ENCODE data around the gene ALCAM.
A peak's percentile ranks its signal among the peaks of the same experiment; 100 is the strongest.

Gene ALCAM

DNA sequence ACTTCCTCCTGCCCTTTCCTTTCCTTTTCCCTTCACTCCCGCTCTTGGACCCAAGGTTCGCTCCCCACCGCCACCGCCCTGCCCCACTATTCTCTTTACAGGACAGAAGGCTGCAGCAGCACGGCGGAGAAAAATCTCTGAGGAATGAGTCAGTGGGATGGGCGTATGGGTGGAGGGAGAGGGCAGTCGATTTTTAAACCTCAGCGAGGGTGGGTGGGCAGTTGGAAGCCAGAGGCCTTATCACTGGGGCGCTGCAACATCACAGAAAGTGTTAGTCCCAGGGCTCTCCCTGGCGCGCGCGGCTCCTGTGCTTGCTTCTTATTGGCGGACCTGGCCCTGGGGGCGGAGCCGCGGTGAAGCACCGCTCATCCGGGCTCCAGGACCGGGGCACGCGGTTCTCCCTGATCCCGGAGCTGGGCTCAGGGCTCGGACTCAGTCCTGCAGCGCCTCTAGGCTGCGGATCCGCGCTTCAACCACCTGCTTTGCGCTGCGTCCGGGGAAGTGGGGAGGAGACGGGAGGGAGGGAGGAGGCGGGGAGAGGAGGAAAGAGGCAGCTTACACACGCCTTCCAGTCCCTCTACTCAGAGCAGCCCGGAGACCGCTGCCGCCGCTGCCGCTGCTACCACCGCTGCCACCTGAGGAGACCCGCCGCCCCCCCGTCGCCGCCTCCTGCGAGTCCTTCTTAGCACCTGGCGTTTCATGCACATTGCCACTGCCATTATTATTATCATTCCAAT, at the start of gene ALCAM:
ALCAM (plus strand) TSS at position 584 of the 737 bp plus-strand sequence.
- DNase-seq (ENCODE audit: low read depth, low spot score), result peak; percentile 62

DNA sequence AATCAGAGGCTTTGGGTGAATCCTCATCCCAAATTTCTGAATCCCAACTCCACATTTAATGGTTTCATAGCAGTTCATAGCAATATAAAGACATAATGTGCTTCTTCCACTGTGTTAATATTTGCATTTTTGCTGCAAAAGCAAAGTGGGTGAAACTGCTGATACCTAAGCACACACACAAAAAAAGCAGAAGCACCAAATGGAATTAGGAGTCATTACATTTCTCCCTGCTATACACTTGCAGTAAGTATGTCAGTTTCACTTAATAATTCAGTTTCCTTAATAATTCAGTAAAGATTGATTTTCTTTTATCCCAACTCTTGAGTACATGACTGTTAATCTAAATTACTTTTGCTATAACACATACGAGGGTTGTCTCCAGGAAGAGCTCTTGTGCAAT, 48.9 kb upstream of the ALCAM start:
- no peak for DNase-seq (ENCODE audit: low read depth, low spot score)

DNA sequence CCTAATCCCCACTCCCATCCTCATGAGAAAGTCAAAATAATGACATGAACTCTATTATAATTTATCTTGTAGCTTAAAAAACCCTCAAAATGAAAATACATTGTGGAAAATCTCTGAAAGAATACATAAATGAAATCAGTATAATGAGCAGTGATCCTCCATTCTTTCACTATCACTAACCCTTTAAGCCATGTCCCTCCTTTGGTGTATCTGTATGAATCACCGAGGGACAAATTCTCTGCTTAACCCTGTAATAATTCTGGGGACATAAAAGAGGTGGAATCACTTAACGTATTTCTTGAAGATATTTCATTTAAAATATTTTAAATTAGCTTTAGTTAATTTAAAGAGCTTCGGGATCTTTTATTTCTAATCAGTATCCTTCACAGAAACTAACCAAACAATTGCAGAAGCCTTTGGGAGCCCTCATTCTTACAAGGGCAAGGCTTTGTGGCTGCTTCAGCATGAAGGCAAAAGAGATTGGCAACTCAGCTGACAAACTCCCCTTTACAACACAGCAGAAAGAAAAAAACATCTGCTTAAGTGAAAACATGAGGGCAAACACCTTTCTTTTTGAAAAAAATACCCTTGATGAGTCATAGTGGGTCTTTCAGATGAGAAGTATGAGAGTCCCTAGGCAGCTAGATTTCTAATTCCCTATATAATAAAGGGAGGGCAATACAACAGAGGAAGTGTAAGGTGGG, 44.0 kb upstream of the ALCAM start:
- DNase-seq (ENCODE audit: low read depth, low spot score), result no peak

DNA sequence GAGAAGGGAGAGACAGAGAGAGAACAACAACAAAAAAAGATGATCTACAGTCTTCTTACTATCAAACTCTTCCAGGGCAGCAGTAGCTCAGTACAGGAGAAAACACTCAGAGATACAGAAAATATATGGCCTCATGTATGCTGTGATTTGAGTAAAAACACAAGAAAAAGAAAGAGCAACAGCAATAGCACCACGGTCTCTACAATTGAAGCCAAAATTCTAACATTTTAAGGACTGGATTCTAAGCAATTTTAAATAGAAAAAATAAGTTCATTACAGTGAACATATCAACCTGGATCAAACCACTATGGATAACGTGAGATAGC, 43.5 kb upstream of the ALCAM start:
- no peak for DNase-seq (ENCODE audit: low read depth, low spot score)

DNA sequence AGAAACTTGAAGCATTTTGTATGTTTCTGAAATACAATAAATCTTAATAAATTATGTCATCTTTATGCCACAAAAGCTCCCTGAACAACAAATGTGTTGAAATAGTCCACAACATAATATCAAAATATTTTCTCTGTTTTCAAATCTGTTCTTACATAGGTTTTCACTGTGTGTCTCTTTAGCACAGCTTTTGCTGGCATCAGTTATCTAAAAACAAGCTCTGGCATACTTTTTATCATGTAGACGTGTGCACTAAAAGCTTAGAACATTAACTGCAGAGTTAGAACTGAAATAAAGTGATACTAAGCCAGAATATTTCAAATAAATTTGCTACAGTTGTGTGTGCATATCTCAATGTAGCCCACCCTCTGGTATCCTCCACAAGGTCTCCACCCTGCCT, 41.8 kb upstream of the ALCAM start:
- DNase-seq (ENCODE audit: low read depth, low spot score), result no peak

DNA sequence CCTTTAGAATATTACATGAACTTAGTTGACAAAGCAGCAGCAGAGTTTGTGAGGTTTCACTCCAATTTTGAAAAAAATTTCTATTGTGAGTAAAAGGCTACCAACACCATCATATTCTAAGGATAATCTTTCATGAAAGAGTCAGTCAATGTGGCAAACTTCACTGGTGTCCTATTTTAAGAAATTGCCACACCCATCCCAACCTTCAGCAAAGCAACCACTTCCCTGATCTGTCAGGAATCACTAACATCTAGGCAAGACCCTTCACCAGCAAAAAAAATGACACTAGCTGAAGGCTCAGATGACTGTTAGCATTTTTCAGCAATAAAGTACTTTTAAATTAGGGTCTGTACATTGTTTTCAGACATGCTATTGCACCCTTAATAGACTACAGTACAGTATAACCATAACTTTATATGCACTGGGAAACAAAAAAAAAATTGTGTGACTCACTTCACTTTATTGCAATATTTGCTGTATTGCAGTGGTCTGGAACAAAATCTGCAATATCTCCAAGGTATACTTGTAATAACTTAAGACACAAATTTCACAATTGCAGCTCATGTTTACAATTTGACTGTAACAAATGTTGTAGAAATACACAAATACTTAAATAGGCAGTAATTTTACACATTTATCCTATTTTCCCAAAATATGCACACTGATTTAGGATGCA, 38.9 kb upstream of the ALCAM start:
- no peak for DNase-seq (ENCODE audit: low read depth, low spot score)

DNA sequence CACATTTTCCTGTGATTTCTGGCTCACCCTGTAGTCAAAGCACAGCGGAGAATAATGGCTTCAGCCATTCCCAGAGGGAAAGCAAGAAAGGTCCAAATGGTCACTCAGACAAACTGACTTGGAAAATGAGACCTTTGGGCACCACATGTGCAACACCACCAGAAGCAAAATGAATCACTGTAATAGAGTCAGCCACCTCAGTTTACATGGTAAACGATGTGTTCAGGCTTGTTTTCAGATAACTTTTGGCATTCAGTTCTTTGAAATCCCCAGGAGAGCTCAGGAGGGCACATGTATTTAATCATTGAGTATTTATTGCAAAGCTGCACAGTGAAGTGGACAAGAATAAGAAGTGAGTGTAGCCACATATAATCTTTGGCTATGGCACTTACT, 38.4 kb upstream of the ALCAM start:
- no peak for DNase-seq (ENCODE audit: low read depth, low spot score)

DNA sequence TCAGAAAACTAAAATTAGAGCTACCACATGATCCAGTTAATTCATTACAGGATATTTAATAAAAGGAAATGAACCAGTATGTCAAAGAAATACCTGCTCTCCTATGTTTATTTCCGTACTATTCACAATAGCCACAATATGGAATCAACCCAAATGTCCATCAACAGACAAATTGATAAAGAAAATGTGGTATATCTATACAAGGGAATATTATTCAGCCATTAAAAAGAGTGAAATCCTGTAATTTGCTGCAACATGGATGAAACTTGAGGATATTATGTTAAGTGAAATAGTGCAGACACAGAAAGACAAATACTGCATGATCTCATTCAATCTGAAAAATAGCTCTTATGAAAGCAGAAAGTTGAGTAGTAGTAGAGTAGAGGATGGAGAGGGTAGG, 33.7 kb upstream of the ALCAM start:
- no peak for DNase-seq (ENCODE audit: low read depth, low spot score)

DNA sequence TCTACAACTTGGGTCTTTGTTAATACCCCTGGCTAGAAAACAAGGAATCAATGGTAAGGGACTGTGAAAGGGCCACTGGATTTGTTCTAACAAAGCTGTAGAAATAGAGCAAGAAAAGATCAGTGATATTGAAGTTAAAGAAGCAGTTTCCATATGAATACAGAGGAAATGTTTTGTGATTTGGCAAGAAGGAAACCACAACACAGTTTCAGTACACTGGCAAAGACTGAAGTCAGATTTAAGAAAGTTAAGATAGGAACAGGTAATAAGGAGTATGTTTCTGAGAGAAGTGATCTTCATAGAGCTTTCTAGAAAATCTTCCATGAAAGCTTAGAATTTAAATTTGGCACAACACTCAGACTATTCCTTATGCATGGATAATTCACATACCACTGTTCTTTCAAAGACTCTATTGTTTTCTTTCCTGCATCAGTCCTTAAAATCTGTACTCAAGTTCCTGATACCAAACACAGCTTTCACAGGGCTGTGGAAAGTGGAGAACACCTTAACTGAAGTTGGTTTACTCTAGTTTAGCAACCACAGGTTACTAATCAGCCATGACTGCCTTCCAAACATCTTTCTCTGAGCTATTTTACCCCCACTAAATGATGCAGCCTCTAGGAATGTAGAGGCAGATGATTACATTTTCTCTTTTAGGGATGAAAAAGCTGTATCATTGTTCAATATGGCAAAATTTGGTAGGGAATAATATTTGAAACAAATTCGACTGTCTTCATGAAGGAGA, 32.4 kb upstream of the ALCAM start:
- DNase-seq (ENCODE audit: low read depth, low spot score), result no peak

DNA sequence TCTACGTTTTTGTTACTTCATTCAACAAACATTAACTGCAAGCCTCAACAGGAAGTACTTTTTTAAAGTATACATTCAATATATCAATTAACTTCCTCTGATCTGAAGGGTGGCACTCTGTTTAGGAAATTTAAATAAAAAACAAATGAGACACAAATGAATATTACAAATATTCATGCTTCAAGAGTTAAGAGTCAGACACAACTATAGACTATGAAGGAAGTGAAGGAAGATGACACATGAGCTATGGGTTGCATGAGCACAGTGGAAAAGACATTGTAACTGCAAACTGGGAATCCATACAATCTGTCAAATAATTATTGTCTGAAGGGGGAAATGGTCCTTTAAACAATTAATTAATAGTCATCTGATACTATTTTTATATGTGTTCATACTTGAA, 26.8 kb upstream of the ALCAM start:
- DNase-seq (ENCODE audit: low read depth, low spot score), result no peak

DNA sequence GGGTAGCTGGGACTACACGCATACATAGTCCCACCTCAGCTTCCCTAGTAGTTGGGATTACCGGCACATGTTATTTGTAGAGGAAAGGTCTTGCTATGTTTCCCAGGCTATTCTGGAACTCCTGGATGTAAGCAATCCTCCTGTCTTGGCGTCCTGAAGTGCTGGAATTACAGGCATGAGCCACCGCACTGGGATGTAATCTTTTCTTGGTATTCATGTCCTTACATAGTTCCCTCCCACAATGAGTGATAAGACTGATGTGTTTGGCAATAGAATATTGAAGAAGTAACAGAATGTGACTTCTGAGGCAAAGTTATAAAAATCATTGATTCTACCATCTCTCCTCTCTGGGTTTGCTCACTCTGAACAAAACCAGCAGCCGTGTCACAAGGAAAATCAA, 22.7 kb upstream of the ALCAM start:
- DNase-seq (ENCODE audit: low read depth, low spot score), result no peak

DNA sequence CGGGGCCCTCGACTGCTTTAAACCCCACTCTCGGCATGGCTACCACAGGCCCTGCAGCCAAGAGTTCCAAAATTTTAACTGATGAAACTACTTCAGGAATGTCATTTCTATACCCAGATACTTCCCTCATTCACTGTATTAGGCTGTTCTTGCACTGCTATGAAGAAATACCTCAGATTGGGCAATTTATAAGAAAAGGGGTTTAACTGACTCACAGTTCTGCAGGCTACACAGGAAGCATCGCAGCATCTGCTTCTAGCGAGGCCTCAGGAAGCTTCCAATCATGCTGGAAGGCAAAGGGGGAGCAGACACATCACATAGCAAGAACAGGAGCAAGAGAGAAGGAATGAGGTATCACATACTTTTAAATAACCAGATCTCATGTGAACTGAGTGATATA, 21.6 kb upstream of the ALCAM start:
- no peak for DNase-seq (ENCODE audit: low read depth, low spot score)

DNA sequence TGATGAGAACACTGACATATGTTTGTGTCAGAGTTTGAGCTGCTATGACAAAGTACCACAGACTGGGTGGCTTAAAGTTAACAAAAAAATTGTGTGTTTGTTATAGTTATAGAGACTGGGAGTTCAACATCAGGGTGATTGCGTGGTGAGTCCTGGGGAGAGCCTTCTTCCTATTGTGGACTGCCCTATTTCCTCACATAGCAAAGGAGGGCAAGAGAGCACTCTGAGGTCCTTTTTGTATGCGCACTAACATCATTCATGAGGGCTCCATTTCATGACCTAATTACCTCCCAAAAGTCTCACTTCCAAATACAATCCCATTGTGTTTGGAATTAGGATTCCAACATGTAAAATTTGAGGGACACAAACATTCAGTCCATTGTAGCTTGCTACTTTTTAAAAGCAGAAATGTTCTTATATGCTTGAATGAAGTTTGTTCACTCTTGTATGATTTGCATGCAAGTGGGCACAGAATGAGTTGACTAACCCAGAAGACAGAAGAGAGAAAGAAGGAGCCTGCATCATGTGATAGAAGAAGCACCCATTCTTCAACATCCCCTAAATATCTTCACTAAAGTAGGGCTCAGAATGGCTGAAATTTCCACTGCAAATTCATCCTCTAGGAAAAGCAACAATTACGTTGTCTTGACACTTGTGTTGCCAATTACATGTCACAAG, 18.9 kb upstream of the ALCAM start:
- no peak for DNase-seq (ENCODE audit: low read depth, low spot score)

DNA sequence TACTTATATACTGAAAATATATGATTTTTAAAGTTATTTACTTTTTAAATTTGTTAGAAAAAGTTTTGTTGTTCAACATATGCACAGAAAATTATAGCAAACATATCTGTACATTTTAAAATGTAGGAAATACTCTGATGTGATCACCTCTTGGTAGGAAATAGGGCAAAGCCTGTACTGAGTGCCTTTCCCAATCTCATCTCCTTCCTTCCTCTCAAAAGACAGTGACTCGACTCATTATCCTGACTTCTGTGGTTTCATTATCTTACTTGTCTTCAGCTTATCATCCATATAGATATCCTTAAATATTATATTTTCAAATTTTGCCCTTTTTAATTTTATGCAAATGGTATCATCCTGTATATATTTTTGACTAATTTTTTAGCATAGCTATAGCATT, 18.4 kb upstream of the ALCAM start:
- no peak for DNase-seq (ENCODE audit: low read depth, low spot score)

DNA sequence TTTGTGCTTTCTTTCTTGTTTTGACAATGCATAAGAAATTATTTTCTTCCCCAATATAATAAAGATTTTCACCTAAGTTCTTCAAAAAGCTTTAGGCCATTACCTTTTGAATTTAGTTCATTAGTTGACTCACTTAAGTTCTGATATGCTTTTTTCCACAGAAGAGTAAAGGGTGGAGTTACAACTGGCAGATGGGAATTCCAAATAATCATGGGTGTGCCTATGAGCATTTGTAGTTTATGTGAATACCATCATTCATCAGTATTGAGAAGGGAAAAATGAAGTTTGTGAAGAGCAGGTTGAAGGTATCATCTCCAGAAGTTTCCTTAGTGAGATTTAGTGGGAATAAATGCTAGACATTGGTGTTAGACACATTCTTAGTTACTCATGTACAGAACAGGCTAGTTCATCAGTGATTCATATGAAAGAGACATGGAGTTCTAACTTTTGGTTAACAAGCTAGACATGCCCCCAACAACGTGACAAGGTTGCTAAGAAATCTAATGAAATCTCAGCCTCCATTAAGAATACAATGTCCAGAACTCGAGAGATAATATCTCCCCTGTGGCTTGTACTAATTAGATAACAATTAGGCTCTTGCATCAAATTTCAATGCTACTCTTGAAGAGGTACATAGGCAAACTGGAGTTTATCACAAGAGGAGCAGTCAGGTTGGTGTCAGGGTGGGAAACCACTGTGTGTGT, 16.9 kb upstream of the ALCAM start:
- DNase-seq (ENCODE audit: low read depth, low spot score), result no peak

DNA sequence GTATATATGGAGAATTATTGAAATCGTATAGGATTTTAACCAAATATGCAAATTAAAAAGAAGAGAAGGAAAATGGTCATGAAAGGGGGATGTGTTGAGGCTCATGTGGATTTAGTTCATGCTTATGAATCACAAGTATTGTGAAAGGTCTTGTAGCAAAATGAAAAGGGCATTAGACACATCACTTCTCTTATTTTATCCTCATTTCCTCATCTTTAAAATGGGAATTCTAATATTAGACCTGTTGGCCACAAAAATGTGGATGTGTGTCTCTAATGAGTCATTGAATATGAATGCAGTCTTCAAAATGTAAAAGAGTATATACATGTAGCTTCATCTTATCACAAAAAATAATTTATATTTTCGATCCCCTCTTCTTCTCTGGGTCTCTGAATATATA, 14.9 kb upstream of the ALCAM start:
- no peak for DNase-seq (ENCODE audit: low read depth, low spot score)

DNA sequence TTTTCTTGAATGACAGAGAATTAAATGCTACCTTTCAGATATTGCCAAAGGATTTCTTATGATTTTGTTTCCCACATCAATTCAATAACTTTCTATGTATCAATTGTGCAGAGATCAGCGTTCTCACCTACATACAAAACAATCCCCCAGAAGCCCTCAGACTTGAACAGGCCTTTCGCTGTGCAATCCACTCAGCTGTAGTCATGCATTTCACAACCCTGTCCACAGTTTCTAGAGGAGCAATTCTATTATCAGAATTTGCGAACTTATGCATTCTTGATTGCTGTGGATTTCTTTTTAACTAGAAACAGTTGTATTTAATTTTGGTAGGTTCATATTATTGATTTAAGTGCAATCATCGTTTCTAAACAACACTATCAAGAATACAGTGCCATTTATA, 13.7 kb upstream of the ALCAM start:
- no peak for DNase-seq (ENCODE audit: low read depth, low spot score)

DNA sequence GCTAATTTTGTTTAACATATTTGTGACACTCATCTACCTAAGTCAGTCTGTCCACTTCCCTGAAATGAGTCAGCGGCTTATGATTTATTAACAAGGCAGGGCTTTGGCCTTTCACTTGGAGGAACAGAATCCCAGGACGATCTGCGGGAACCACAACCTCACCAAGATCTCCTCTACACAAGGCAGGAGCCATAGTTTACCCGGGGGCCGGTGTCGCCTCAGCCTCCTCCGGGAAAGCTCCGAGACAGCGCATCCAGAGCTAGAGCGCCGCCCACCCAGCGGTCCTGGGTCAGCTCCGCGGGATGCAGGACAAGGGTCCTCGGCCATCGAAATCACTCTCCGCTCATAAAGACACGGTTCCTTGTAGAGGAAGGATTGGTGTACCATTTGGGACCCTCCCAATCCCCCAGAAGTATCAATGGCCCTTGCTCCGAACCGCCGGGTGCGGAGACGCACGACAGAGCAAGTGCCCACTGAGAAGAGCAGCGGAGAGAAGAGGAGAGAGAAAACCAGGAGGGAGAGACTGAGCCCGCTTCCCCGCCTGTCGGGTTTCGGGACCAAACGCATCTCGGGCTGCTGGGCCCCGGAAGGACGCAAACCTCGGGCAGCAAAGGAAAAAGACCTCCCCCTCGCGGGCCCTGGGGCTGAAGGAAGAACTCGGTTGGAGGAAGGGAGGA, 13.1 kb upstream of the ALCAM start:
- no peak for DNase-seq (ENCODE audit: low read depth, low spot score)

DNA sequence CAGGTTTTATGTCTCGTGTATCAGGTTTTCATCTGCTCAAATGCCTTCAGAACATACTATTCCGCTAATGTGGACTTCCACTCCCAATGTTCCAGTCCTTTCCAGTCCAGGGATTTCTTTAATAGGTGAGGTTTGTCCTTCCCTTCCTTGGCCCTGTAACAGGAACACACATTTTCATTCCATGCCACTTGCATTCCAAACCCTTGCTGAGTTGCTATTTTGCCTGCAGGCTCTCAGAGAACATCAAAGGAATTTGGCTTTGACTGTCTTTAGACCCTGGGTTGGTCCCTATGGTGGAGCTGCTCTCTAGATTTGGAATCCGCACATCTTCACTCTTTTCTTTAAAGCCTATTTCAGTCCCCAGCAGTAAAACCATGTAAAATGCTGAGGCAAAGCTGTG, 12.3 kb upstream of the ALCAM start:
- DNase-seq (ENCODE audit: low read depth, low spot score), result no peak

DNA sequence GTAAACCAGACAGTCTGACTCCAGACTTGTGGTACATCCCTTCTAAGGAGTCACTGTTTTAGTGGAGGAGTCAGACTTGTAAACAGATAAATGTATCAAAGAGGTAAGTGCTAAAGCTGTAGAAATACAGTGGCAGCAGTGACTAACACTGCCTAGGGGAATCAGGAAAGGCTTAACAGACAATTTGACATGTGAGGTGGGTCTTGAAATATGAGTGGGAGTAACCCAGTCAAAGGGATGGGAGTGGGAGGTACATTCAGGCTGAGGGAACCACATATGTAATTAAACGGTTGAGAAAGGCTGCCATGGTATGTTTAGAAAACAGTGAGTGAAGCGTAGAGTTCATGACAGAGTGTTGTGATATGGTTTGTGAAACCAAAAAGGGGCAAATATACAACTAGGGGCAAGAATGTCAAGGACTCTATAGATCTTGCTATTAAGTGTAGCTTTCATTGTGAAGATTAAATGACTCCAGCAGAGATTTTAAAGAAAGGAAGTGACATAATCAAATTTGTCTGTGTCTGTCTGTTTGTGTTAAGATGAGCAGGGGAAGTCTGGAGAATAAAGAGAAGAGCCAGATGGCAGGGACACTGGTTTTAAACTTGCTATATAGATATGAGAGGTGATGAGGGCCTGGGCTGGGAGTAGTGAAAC, 11.2 kb upstream of the ALCAM start:
- DNase-seq (ENCODE audit: low read depth, low spot score), result no peak
